Smooth muscle cell of trachea (primary cell): ENCODE data around the gene ARF6. TPM values are rescaled to one million over a fixed set of nuclear protein-coding genes. Genes with fewer than 3 reads are reported as not detected.

Experiments
- total RNA-seq: library from RNA; depleted of rRNA; stranded (reverse); fragments of >200 nt; gene quantifications from 2 replicates; pipeline ENCODE4 v1.2.1, GENCODE V29; 2014

ARF6 gene
- total RNA-seq = 63.0 and 80.3 TPM in 2 replicates

GRCh38 chr14:49892636-49893308, at the start of gene ARF6:
Gene ARF6, plus strand, starts transcription at chr14:49893082. Its CDS starts 655 bp downstream, at chr14:49893737.

GRCh38 chr14:49852301-49853157, 40.4 kb upstream of the ARF6 start, which contains the start of gene NEMF:
Gene NEMF, minus strand, starts transcription at chr14:49852788. Its CDS starts 35 bp downstream, at chr14:49852753.

Other genes starting within 250 kb of the ARF6 start
- 2.3 and 21.2 TPM in 2 replicates for gene POLE2, start 204.9 kb upstream of the ARF6 start, total RNA-seq
- 4.8 TPM in 2 replicates for gene KLHDC1, start 200.0 kb upstream of the ARF6 start, total RNA-seq
- 101 and 103 TPM in 2 replicates for gene KLHDC2, start 124.9 kb upstream of the ARF6 start, total RNA-seq
- 48.0 and 65.3 TPM in 2 replicates for gene NEMF, start 40.3 kb upstream of the ARF6 start, total RNA-seq
- gene VCPKMT, start 223.5 kb downstream of the ARF6 start, total RNA-seq = 3.5 and 4.5 TPM in 2 replicates